GM23338 (cell line): ENCODE data around the gene SEZ6. TPM values are rescaled to one million over a fixed set of nuclear protein-coding genes. Genes with fewer than 3 reads are reported as not detected.

ENCODE experiments used
- ATAC-seq: fragments of 200-7000 bp; cut with Tn5 transposase; 3 replicates; pipeline ENCODE4 v1.9.1; 2020
- DNase-seq: peaks from one replicate; pipeline ENCODE4 v3.0.0-alpha.2; 2015; ENCODE audit warnings: low spot score
- H2AFZ ChIP-seq: fragments of 200-600 bp; sonication (generic); 2 replicates; pipeline ENCODE4 v1.8.0; 2016; ENCODE audit warnings: antibody characterized with exemption, mild to moderate bottlenecking, moderate library complexity
- H3F3A ChIP-seq: fragments of 200-600 bp; sonication (generic); replicated peaks from 2 replicates; pipeline ENCODE4 v1.8.0; 2017; ENCODE audit warnings: antibody characterized with exemption, mixed run types, low read depth
- H3K27ac ChIP-seq: fragments of 200-600 bp; sonication (generic); 2 replicates; pipeline ENCODE4 v1.6.1; 2016; ENCODE audit warnings: low read depth
- H3K27me3 ChIP-seq: fragments of 200-600 bp; sonication (generic); 2 replicates; pipeline ENCODE4 v1.8.0; 2016; ENCODE audit warnings: mild to moderate bottlenecking, mixed run types, moderate library complexity; ENCODE audit not compliant: insufficient read depth
- H3K36me3 ChIP-seq: fragments of 200-600 bp; sonication (generic); 2 replicates; pipeline ENCODE4 v1.8.0; 2016; ENCODE audit warnings: mild to moderate bottlenecking; ENCODE audit not compliant: insufficient read depth
- H3K4me1 ChIP-seq: fragments of 200-600 bp; sonication (generic); 2 replicates; pipeline ENCODE4 v1.8.0; 2016; ENCODE audit warnings: mild to moderate bottlenecking, moderate library complexity; ENCODE audit not compliant: insufficient read depth
- H3K4me2 ChIP-seq: fragments of 200-600 bp; sonication (generic); 2 replicates; pipeline ENCODE4 v1.7.1; 2017; ENCODE audit warnings: mixed run types
- H3K4me3 ChIP-seq: fragments of 200-600 bp; sonication (generic); 2 replicates; pipeline ENCODE4 v1.6.1; 2016; ENCODE audit warnings: mixed run types
- H3K79me2 ChIP-seq: fragments of 200-600 bp; sonication (generic); replicated peaks from 2 replicates; pipeline ENCODE4 v1.8.0; 2017; ENCODE audit warnings: mild to moderate bottlenecking; ENCODE audit not compliant: insufficient read depth
- H3K9me2 ChIP-seq: fragments of 200-600 bp; sonication (generic); 2 replicates; pipeline ENCODE4 v1.8.0; 2017; ENCODE audit not compliant: insufficient read depth
- H4K20me1 ChIP-seq: fragments of 200-600 bp; sonication (generic); replicated peaks from 2 replicates; pipeline ENCODE4 v1.8.0; 2017; ENCODE audit warnings: mild to moderate bottlenecking; ENCODE audit not compliant: insufficient read depth
- H3K27ac Mint-ChIP-seq: 2 replicates; pipeline ENCODE4 v1.8.0; 2020; ENCODE audit warnings: inconsistent platforms, mild to moderate bottlenecking, moderate library complexity, mixed read lengths
- H3K27me3 Mint-ChIP-seq: 3 replicates; pipeline ENCODE4 v1.8.0; 2022; ENCODE audit warnings: low read depth, mild to moderate bottlenecking, moderate library complexity, mixed read lengths, inconsistent platforms; ENCODE audit not compliant: insufficient read depth, poor library complexity
- H3K36me3 Mint-ChIP-seq: 3 replicates; pipeline ENCODE4 v1.8.0; 2021; ENCODE audit warnings: low read depth, mild to moderate bottlenecking, inconsistent platforms, moderate library complexity, mixed read lengths
- H3K4me1 Mint-ChIP-seq: 3 replicates; pipeline ENCODE4 v1.8.0; 2020; ENCODE audit warnings: mild to moderate bottlenecking, inconsistent platforms, mixed read lengths
- H3K4me3 Mint-ChIP-seq: 3 replicates; pipeline ENCODE4 v1.8.0; 2021; ENCODE audit warnings: moderate library complexity, mild to moderate bottlenecking, inconsistent platforms, mixed read lengths
- H3K9me3 Mint-ChIP-seq: 3 replicates; pipeline ENCODE4 v1.8.0; 2020; ENCODE audit warnings: moderate library complexity, mild to moderate bottlenecking, inconsistent platforms, mixed read lengths
- CREB1 ChIP-seq: fragments of 250-450 bp; sonication (Bioruptor Pico); IDR thresholded peaks from 2 replicates; pipeline ENCODE4 v1.5.0; 2020; ENCODE audit warnings: low read depth, mild to moderate bottlenecking, moderate library complexity
- EZH2 ChIP-seq: fragments of 200-600 bp; sonication (generic); IDR thresholded peaks from one replicate; pipeline ENCODE4 v1.8.0; 2017; ENCODE audit warnings: antibody characterized with exemption, mild to moderate bottlenecking, low read depth; ENCODE audit not compliant: unreplicated experiment
- EZH2phosphoT487 ChIP-seq: fragments of 200-600 bp; sonication (generic); IDR thresholded peaks from one replicate; pipeline ENCODE4 v1.8.1; 2018; ENCODE audit warnings: antibody characterized with exemption; ENCODE audit not compliant: unreplicated experiment
- JUNB ChIP-seq: IDR thresholded peaks from one replicate; pipeline ENCODE4 v1.6.1; 2016; ENCODE audit warnings: antibody characterized with exemption; ENCODE audit not compliant: unreplicated experiment
- NANOG ChIP-seq: IDR thresholded peaks from 2 replicates; pipeline ENCODE4 v1.6.1; 2016; ENCODE audit warnings: antibody characterized with exemption, borderline replicate concordance
- POLR2AphosphoS5 ChIP-seq: IDR thresholded peaks from 2 replicates; pipeline ENCODE4 v1.6.1; 2016; ENCODE audit warnings: antibody characterized with exemption, low read depth
- REST ChIP-seq: IDR thresholded peaks from one replicate; pipeline ENCODE4 v1.6.1; 2018; ENCODE audit warnings: antibody characterized with exemption; ENCODE audit not compliant: unreplicated experiment
- STAT1 ChIP-seq: IDR thresholded peaks from one replicate; pipeline ENCODE4 v1.6.1; 2016; ENCODE audit warnings: antibody characterized with exemption; ENCODE audit not compliant: unreplicated experiment
- ZNF114 ChIP-seq: fragments of 250-450 bp; sonication (Bioruptor Pico); IDR thresholded peaks from 2 replicates; pipeline ENCODE4 v1.5.0; 2020; ENCODE audit warnings: mild to moderate bottlenecking, moderate library complexity
- ZNF331 ChIP-seq: fragments of 250-450 bp; sonication (Bioruptor Pico); IDR thresholded peaks from 2 replicates; pipeline ENCODE4 v1.5.0; 2020; ENCODE audit warnings: low read depth, mild to moderate bottlenecking, moderate library complexity
- polyA plus RNA-seq: library from polyadenylated mRNA; unstranded; fragments of >200 nt; fragmentation: Nextera tagmentation; extraction: Ambion mirVana; gene quantifications from 2 replicates; pipeline ENCODE4 v1.2.1, GENCODE V29; 2016
- total RNA-seq: library from RNA; depleted of rRNA; stranded (reverse); fragments of >200 nt; shearing (Covaris generic); gene quantifications from 2 replicates; pipeline ENCODE4 v1.2.3, GENCODE V29; 2014
- TF ChIP-seq, protein P1 (sequence below), 2 experiments: fragments of 200-600 bp in 1 of 2; sonication (generic) in 1 of 2; conservative IDR thresholded peaks; 2 replicates each; pipeline versions ENCODE4 v1.5.1 to v1.6.1; 2016 to 2017; ENCODE audit warnings: antibody characterized with exemption in 2 of 2, low read depth in 2 of 2, mild to moderate bottlenecking in 2 of 2, moderate library complexity in 1 of 2

The SEZ6 gene
- total and polyA plus RNA-seq, 2 experiments from 2014 or later = 1.0 to 6.5 TPM

DNA sequence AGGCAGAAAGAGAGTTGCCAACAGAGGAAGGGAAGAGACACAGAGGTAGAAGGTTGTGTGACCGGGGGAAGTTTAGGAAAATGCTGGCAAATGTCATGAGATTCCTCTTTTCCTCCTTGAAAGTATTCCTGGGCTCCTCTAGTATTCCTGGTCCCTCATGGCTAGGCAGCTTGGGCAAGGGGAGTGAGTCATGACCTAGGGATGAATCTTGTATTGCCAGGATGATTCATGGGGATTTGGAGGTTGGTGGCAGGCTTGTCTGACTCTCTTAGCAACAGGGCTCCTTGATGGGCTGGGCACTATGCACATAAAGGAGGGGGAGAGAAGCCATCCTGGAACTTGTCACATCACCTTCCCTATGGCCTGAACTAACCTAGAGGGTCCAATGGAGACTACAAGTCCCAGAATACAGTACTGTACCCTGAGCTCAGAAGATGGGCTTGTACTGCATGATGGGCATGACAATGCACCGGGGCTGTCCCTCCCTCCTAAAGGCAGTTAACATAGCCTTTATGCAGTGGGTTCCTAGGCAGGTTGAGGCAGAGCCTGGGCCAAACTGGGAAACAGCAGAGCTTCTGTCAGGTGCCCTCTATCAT, 2.1 kb upstream of the SEZ6 start:
- H3K27me3 Mint-ChIP-seq = peaks cover 39% of the 10 kb centered on the region
- no peak overlapping the region; the same call in 2 of the 3 replicates for H3K4me3 Mint-ChIP-seq
- TF ChIP-seq, protein P1, sequence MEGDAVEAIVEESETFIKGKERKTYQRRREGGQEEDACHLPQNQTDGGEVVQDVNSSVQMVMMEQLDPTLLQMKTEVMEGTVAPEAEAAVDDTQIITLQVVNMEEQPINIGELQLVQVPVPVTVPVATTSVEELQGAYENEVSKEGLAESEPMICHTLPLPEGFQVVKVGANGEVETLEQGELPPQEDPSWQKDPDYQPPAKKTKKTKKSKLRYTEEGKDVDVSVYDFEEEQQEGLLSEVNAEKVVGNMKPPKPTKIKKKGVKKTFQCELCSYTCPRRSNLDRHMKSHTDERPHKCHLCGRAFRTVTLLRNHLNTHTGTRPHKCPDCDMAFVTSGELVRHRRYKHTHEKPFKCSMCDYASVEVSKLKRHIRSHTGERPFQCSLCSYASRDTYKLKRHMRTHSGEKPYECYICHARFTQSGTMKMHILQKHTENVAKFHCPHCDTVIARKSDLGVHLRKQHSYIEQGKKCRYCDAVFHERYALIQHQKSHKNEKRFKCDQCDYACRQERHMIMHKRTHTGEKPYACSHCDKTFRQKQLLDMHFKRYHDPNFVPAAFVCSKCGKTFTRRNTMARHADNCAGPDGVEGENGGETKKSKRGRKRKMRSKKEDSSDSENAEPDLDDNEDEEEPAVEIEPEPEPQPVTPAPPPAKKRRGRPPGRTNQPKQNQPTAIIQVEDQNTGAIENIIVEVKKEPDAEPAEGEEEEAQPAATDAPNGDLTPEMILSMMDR (conservative IDR thresholded peaks at IDR 0.05; ENCODE audit: low read depth in 2 of 2) = no peak
- TF ChIP-seq POLR2AphosphoS5 (no peak), REST (no peak), ZNF331 (CRISPR knock-in tag) (no peak)
- H3K4me1 Mint-ChIP-seq = peaks cover 64% of the 10 kb centered on the region
- 0 out of 2 replicates have a peak overlapping the region, but pooled peaks have one; percentile 20 for H3K4me2 ChIP-seq
- H3K4me3 ChIP-seq = no peak overlapping the region
- no peaks in the 10 kb centered on the region for H3K36me3 ChIP-seq
- H3F3A ChIP-seq = no peaks in the 10 kb centered on the region
- H3K9me2 ChIP-seq = no peaks in the 10 kb centered on the region
- no peak for DNase-seq
- H3K9me3 Mint-ChIP-seq = no peaks in the 10 kb centered on the region; the same call in 2 of the 3 replicates
- no peak overlapping the region; the same call in 1 of the 2 replicates for H2AFZ ChIP-seq
- H3K27ac ChIP-seq = no peak overlapping the region
- ATAC-seq = peak; percentile 14
- H3K4me1 ChIP-seq = peaks cover 71% of the 10 kb centered on the region
- no peaks in the 10 kb centered on the region for H4K20me1 ChIP-seq
- no peaks in the 10 kb centered on the region for H3K36me3 Mint-ChIP-seq
- peaks cover 49% of the 10 kb centered on the region for H3K27me3 ChIP-seq
- no peaks in the 10 kb centered on the region for H3K79me2 ChIP-seq
- H3K27ac Mint-ChIP-seq = no peak overlapping the region

DNA sequence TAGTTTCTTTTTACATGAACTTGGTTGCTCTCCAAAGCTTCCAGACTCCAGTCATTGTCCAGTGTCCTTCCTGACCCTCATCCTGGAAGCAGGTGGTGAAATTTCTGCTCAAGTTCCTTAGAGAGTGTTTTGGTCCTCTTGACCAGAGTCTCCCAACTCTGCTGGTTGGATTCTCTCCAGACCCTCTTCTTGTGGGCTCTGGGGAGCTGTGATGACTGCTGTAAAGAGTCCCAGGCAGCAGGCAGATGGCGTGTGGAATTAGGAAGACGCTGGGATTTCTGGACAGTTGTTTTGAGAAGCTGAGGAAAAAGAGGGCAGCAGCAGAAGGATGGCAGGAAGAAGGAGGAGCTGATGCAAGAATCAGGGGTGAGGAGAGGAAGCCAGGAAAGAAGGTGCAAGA, 1.6 kb upstream of the SEZ6 start:
- Histone ChIP-seq H3K79me2 (no peaks in the 10 kb centered on the region), H3F3A (no peaks in the 10 kb centered on the region), H2AFZ (no peak overlapping the region), H3K27ac (no peak overlapping the region), H3K4me3 (no peak overlapping the region), H3K9me2 (no peaks in the 10 kb centered on the region), H3K4me2 (0 out of 2 replicates have a peak overlapping the region, but pooled peaks have one; percentile 20), H4K20me1 (no peaks in the 10 kb centered on the region), H3K4me1 (peaks cover 76% of the 10 kb centered on the region), H3K36me3 (no peaks in the 10 kb centered on the region), H3K27me3 (peaks cover 49% of the 10 kb centered on the region)
- Mint-ChIP-seq H3K9me3 (no peaks in the 10 kb centered on the region; the same call in 2 of the 3 replicates), H3K27me3 (peaks cover 42% of the 10 kb centered on the region), H3K27ac (no peak overlapping the region), H3K4me3 (no peak overlapping the region; the same call in 2 of the 3 replicates), H3K36me3 (no peaks in the 10 kb centered on the region), H3K4me1 (peaks cover 69% of the 10 kb centered on the region)
- ATAC-seq (no peak), DNase-seq (no peak)
- TF ChIP-seq STAT1 = no peak
- no peak for TF ChIP-seq EZH2
- no peak for TF ChIP-seq REST
- no peak for TF ChIP-seq NANOG
- no peak for TF ChIP-seq ZNF331 (CRISPR knock-in tag)
- no peak for TF ChIP-seq JUNB
- TF ChIP-seq ZNF114 = no peak
- no peak for TF ChIP-seq CREB1 (CRISPR knock-in tag)
- TF ChIP-seq EZH2phosphoT487 = no peak
- TF ChIP-seq, protein P1 (conservative IDR thresholded peaks at IDR 0.05; ENCODE audit: low read depth in 2 of 2) = no peak
- TF ChIP-seq POLR2AphosphoS5 = no peak
